Dermis microvascular lymphatic vessel endothelial cell (primary cell): ENCODE data around the gene LY9. TPM values are rescaled to one million over a fixed set of nuclear protein-coding genes. Genes with fewer than 3 reads are reported as not detected.

ENCODE experiments used
- DNase-seq, 2 donors: peaks; one replicate each; pipeline versions ENCODE4 v3.0.0 to v3.0.0-alpha.2; 2010; ENCODE audit warnings: low read depth in 2 of 2
- total RNA-seq: library from RNA; depleted of rRNA; stranded (reverse); fragments of >200 nt; gene quantifications from 2 replicates; pipeline ENCODE4 v1.2.1, GENCODE V29; 2014

LY9 gene
- total RNA-seq, 1 donor from 2014 or later, result not detected

DNA sequence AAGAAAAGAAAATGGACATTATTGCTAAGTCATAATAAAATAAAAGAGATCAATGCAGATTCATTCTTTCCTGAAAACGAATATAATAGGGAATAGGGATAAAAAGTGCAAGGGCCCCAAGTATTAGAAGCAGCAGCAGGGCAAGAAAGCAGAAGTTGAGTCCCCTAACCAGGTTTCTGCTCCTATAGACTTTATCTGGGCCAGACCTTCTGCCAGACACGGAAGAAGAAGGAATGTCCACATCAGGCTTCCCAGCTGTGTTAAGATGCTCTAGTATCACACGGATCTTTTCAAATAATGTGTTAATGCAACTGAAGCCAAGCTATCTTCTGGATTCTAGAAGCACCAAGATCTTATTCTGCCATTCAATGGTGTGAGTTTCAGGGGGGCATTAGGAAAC, 39.8 kb downstream of the LY9 start:
- no peak for DNase-seq

DNA sequence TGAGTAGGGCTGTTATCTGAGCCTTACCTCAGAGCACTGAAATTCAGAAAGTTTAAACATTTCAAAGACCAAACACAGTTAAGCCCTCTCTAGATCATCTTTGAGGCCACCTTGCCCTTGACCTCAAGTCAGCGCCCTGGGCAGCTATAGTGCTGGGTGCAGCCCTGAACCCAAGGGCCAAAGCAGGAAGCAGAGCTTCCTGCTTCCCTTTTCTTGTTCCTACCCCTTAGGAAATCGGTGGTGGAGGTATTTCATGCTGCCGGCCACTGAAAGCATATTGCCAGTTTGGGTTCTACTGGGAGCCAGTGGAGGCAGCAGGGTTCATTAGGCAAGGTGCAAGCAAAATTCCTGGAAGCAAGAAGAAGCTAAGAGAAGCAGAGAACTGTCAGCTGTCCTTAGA, 40.6 kb downstream of the LY9 start:
- DNase-seq, result no peak

DNA sequence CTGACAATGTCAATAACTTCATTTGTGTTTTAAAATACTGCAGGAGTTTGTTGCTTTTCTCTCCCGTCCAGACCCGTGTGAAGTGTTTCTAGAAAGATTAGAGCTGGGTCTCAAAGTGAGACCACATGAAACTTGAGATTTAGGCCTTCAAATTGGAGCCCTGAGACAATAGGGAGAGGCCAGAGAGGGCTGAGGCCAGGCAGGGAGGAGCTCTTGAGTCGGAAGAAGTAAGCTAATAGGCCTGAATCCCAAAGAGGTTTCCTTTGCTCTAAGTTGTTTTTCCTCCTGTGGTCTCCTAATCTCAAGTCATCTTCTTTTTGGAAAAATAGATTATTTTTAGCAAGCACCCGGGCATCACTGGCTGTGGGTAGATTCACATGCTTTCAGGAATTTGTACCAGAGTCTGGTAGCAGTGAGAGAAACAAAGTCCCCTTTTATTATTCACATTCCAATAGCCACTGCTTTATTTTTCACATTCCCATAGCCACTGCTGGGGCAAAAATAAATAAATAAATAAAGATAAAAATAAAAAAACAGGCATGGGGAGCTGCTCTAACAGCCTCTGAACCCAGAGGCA, 41.1 kb downstream of the LY9 start:
- no peak for DNase-seq

DNA sequence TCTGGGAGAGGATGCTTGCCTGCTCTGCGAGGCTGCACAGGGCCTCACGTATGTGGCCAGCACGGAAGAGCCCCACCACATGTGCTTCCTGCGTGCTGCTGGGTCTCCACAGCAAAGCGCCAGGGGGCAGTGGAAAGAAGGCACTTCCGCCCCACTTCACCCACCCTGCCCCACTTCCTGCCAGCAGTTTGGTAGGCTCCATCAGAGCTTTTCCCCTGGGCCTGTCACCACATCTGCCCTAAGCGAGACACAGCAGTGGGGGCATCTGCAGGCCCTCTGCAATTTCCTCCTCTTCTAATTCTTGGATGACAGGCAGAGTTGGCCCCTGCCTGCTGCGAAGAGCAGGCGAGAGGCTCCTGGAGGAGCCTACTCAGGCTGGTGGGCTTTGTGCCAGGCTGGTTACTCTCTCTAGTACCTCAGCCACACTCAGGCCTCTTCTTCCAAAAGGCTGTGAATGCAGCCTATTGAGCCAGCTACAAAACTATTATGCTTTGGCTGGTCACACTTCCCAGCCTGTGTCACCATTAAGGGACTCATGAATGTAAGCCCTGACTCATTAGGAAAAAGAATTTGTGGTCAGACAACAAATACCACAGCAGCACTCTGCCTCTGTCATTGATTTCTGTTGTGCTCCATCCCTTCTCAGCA, 41.7 kb downstream of the LY9 start:
- no peak for DNase-seq

DNA sequence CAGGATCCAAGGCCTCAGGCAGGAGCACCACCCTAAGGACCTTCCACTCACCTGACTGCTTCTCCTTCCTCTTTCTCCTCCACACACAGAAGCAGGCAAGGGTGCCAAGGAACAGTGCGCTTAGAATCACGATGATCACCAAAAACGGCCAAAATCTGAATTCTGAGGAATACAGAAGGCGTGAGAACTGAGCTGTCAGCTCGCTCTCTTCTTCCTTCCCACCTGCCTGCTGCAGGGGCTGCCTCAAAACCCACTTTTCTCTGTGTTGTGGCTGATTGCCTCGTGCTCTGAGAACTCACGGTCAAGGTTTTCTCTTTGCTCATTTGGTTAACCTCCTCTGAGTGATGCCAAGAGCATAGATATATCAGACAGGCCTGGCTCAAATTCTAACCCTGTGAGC, 42.9 kb downstream of the LY9 start:
- DNase-seq, result no peak

DNA sequence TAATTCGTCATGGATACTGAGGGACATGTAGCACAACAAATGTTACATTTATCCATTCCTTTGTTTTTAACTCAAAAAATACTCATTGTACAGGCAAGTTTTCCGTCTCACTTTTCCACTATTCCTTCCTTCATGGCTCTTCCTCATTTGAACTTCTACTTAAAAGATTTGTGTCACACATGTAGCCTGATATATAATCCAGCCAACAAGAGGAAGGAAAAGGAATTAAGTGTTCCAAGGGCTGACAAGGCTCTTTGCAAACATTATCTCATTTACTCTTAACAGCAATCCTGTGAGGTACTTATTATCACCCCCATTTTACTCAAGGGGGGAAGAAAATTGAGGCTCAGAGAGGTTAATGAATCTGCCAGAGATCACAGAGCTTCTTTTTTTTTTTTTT, 43.8 kb downstream of the LY9 start:
- no peak for DNase-seq

DNA sequence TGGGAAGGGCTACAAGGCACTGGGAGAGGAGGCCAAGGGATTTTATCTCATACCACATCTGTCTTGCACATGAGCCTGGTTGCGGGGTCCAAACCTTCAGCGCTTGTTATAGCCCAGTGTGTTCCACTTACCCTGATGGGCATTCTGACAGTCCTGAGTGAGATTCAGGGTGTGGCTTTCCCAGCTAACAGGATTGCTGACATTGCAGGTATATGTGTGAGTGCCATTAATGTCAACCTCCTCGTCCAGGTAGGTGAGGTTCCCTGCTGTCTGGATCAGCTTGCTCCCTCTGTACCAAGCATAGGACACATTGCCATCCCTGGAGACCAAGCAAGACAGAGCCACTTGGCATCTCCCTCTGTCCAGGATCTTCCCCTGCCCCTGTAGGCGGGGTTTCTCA, 45.1 kb downstream of the LY9 start:
- no peak for DNase-seq

DNA sequence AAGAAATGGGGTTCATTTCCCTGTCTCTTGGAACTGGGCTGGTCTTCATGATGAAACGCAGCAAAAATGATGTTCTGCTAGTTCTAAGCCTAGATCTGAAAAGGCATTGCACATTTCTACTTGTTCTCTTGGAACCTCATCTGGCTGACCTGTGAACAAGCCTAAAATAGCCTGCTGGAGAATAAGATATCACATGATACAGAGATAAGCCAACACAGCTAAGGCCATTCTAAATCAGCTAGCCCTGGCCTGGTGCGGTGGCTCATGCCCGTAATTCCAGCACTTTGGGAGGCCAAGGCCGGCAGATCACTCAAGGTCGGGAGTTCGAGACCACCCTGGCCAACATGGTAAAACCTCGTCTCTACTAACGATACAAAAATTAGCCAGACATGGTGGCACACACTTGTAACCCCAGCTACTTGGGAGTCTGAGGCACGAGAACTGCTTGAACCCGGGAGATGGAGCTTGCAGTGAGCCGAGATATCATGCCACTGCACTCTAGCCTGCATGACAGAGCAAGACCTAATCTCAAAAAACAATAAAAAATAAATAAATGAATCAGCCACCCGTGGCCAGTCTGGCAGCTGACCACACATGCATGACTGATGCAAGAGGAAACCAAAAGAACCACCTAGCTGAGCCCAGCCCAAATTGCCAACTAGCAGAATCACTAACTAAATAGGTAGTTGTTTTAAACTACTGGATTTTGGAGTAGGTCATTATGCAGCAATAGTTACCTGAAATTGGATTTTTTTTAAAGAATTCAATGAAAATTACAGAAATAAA, 48.7 kb downstream of the LY9 start:
- DNase-seq, result no peak

DNA sequence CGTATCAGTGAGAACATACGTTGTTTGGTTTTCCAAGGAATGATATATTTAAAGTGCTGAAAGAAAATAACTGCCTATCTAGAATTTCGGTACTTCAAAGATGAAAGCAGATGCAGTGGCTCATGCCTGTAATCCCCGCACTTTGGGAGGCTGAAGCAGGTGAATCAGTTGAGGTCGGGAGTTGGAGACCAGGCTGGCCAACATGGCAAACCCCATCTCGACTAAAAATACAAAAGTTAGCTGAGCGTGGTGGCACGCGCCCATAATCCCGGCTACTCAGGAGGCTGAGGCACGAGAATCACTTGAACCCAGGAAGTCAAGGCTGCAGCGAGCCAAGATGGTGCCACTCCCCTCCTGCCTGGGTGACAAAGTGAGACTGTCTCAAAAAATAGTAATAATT, 50.3 kb downstream of the LY9 start:
- no peak for DNase-seq

DNA sequence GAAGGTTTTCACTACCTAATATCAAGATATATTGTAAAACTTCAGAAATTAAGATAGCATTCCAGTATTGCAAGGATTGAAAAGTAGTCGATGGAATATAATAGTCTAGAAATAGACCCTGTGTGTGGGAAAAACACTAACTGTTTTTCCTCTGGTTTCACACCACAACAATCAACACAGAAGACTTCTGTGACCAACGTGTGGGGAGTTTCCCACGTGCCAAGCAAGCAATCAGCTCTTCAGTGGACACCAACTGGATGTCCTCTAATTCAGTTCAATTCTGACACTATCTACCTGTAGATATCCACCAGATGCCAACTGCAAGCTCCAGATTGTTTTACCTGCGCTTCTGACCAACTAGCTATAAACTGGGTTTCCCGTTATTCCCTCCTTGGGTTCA, 54.6 kb downstream of the LY9 start:
- no peak for DNase-seq

DNA sequence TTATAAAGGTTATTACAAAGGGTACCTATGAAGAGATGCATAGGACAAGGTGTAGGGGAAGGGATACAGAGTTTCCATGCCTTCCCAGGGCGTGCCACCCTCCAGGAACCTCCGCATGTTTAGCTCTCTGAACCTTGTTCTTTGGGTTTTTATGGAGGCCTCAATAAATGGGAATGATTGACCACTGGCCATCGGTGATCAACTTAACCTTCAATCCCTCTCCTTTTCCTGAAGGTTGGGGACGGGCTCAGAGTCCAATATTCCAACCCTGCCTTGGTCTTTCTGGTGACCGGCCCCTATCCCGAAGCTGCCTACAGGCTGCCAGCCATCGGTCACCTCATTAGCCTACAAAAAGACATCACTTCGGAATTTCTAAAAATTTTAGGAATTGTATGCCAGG, 55.0 kb downstream of the LY9 start:
- DNase-seq, result no peak

DNA sequence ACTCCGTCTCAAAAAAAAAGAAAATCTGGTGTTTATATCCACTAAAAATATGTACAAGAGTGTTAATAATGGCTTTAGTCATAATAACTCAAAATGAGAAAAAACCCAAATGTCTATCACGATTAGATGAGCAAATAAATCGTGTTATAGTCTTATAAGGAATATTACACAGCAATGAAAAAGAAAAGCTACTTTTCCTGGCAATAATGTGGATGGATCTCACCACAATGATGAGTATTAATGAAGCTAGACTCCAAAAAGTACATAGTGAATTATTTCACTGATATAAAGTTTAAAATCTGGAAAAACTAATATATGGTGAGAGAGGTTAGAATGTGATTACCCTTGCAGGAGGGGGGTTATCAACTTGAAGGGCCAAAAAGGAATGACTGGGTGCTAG, 57.0 kb downstream of the LY9 start:
- DNase-seq, result no peak

DNA sequence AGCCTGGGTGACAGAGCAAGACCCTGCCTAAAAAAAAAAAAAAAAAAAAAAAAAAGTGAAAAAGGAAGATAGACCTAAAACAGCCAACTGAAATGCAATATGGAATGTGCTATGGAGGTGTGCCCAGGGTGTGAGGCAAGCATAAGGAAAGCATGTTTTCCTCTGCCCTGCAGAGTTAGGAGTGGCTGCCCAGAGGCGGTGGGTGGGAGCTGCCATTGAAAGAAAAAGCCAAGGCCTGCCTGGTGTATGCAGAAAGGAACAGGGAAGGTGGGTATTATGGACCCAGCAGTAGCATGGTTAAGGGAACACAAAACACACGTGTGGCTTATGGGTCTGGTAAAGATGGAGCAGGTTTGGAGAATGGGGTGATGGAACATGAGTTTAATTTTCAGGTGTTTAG, 57.8 kb downstream of the LY9 start:
- no peak for DNase-seq

DNA sequence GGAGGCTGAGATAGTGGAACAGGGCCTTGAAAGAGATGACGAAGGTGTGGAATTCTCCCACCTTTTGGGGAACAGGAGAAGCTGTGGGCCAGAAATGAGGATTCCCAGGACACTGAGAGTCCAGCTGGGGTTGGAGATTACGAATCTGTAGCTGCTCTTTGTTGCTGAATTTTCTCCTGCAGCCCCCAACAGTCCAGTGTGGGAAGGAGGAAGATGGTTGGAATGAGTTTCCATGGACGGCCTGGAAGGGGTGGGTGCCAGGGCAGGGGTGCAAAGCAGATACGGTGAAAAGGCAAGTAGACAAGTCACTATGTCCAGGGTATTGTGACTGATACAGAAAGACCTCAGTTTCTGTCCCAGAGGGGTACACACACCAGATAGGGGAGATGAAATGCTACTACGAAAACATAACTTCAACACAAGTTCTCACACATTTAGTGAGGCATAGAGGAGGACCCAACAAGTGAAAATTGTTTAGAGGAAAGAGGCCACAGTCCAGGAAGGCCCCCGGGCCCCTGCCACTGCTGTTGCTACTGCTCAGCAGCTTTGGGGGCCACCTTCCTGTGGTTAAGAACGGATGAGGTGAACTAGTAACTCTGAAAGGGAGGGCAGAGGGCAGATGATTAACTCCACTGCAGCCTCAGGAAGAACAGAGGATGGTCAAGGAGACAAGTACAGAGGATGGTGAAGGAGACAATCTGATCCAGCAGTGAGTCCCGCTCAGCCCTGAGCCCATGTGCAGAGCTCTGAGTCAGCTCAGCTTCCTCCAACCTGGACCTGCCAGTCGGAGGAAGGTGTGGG, 59.4 kb downstream of the LY9 start:
- no peak for DNase-seq

DNA sequence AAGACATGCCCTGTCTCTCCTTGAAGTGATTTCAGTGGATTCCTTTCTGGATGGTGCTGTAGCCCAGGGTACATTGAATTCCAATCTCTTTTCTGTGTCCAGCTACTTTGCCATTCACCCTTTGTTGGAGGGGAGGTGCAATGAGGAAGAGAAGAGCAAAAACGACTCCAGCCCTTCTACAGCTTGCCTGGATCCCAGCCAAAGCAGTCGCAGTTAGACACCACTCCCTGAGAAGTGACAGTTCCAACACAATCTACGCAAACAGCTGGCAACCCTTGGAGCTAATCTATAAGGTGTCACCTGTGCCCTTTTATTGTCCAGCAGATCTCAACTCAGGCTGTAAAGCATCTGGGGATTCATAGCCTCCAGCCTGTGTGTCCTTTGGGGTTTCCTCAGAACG, 62.1 kb downstream of the LY9 start:
- DNase-seq, result no peak

DNA sequence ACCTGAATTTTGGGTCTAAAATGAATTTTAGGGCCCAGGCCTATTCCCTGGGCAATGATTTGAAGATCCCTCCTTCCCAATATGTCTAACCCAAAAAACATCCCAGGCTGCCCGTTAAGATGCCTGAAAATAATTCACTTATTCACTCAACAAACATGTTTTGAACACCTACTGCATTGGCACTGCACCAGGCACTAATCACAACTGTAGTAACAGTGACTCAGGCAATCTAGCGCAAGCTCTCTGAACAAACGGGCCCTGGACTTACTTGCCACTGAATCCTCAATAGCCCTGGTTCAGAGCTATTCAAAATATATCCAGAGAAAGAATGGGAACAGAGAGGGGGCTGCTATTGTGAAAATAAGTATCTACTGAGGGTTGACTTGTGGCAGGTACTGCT, 62.5 kb downstream of the LY9 start:
- DNase-seq, result no peak

DNA sequence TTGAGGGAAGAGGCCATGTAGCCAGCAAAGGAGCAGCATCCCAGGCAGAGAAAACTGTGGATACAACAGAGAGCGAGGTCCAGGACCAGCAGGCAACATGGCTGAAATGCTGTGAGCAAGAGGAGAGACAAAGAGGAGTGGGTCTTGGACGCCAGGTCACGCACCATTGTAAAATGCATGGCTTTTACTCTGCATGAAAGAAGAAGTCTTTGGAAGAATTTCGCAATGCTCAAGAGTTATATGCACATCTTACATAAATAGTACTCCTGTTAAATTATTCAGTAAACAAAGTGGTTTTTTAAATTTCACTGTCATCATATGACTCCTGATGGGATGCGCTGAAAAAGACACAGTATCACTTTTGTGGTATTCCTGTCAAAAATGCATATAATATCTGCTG, 63.2 kb downstream of the LY9 start:
- DNase-seq, result no peak

DNA sequence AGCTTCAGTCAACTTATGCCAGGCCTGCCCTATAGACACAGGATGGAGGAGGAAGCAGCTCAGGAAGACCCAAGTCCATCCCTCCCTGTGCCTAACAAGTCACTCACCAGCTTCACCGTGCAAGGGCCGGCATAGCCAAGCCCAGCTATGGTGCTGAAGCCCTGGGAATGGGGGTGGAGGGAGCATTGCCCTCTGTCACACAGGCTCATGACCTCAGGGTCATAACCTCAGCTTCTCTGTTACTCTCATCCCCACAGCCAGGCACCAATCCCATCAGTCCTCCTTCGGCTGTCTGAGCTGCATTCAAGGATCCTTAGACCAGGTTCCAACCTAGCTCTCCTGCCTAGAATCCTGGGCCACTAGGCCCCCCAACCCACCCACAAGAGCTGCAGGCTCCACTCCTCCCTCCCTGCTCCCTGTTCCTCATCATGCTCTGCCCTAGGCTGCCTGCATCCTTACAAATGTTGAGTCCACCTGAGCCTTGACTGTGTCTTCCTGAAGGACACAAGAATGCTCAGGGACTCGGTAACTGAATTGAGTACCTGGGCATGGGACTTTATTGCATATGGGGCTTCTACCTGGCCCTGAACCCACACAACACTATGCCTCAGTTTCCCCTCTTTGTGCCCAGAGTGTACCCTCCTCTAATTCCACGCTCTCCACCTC, 65.0 kb downstream of the LY9 start:
- DNase-seq, result no peak

DNA sequence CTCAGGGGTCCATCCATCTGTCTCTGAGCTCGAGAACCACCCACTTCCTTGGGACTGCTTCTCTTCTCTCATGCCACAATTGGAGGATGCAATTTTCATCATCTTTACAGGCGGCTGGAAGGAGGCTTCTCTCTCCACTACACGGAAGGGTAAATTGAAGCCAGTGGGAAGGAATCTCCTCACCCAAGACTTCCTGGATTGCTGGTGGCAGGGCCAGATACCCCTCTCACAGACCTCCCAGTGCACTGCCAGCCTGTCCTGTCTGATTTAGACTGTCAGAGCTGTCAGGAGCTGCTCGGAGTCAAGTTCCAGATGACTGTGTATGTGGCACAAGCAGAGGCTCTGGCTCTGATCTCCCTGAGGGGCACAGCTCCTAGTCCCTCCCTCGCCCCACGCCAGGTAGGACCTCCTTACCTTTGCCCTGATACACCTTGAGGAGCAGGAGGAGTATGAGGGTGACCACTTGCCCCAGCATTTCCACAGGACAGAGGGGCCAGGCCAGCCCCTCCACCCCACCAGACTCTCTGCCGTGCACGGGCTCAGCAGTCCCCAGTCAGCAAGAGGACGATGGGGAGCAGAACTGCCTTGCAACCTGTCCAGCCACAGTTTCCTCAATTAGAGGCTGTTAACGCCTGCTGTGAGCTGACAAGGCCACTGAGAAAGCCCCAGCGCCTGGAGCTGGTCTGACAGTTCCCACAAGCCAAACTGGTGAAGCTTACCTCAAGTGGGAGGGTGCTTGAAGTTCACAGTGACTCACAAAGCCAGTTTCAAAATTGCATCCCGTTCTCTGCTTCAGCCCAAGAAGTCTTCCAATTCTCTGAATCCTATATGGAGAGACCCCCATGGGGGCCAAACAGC, 66.5 kb downstream of the LY9 start, which contains the start of gene CD244:
TSS of gene CD244 (minus strand) at position 685 of the 858 bp plus-strand sequence. CDS start at position 475, 210 bp downstream.
- DNase-seq, result no peak

DNA sequence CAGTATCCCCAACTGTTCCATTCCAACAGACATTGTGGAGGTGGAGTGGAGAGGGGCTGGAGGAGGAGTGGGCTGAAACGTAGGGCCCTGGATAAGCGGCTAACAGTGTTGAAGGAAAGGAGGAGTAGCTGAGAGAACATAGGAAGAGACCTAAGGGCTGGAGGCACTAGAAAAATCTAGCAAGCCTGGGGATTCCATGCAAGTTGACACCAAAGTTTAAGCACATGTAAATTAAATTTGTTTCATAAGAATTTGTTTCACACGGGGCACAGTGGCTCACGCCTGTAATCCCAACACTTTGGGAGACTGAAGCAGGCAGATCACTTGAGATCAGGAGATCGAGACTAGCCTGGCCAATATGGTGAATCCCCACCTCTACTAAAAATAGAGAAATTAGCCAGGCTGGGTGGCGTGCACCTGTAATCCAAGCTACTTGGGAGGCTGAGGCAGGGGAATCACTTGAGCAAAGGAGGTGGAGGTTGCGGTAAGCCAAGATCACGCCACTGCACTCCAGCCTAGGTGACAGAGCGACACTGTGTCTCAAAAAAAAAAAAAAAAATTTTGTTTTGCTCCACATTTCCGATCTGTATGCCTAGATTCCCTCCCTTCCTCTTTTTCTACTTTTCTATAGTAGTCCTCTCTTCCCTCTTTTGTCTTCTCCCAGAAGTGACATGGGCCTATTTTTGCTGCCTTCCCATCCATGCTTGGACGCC, 67.2 kb downstream of the LY9 start:
- DNase-seq, result no peak
